HepG2 (cell line): Measurements from ENCODE around the gene CMIP. TPM values are rescaled to one million over a fixed set of nuclear protein-coding genes. Genes with fewer than 3 reads are reported as not detected.

Experiments used
- ATAC-seq: fragments of 200-7000 bp; cut with Tn5 transposase; 3 replicates; pipeline ENCODE4 v1.9.1; 2020; ENCODE audit warnings: mild to moderate bottlenecking, moderate library complexity
- BruUV-seq: library from RNA; stranded (reverse); fragments of 400-500 nt; replicated peaks from 2 replicates; lab custom pipeline; 2021; lab: Mats Ljungman, UMichigan
- CTCF ChIA-PET: fragments of 300-600 bp; formaldehyde crosslinking; extraction: SDS; loops from one replicate; lab custom pipeline; 2021; ENCODE audit warnings: low total read pairs, inconsistent platforms, low intra/inter-chr PET ratio; lab: Yijun Ruan, JAX
- POLR2A ChIA-PET: fragments of 350-600 bp; sonication (Branson Sonifier 250); formaldehyde crosslinking; loops from one replicate; lab custom pipeline; 2020; ENCODE audit warnings: antibody characterized with exemption, inconsistent platforms; lab: Yijun Ruan, JAX
- DNase-seq: peaks from one replicate; pipeline ENCODE4 v3.0.0-alpha.2; 2015; ENCODE audit warnings: low spot score
- FAIRE-seq: peaks from 3 replicates; lab custom pipeline; 2011; peaks lifted over from hg19 to GRCh38; lab: Jason Lieb, UNC
- H2AFZ ChIP-seq: one replicate; pipeline ENCODE4 v1.6.1; 2011; ENCODE audit warnings: low read length, inconsistent platforms
- H3K27ac ChIP-seq: fragments of 300-600 bp; 3 replicates; pipeline ENCODE4 v1.8.0; 2011; ENCODE audit warnings: mixed run types, mild to moderate bottlenecking, mixed read lengths, low read length, inconsistent platforms; ENCODE audit not compliant: insufficient read depth; ENCODE audit errors: extremely low read length
- H3K27me3 ChIP-seq, 2 experiments: fragments of 200-600 bp in 1 of 2; 2 replicates in 1 of 2; 3 replicates in 1 of 2; pipeline versions ENCODE4 v1.6.0 to v1.8.0; 2011; ENCODE audit warnings: low read length in 2 of 2, mild to moderate bottlenecking in 2 of 2, moderate library complexity in 2 of 2, inconsistent platforms in 1 of 2; ENCODE audit not compliant: insufficient read depth in 2 of 2, control insufficient read depth in 1 of 2
- H3K36me3 ChIP-seq, 2 experiments: fragments of 200-600 bp in 1 of 2; replicated peaks in 1 of 2; 2 replicates in 1 of 2; 3 replicates in 1 of 2; pipeline versions ENCODE4 v1.5.1 to v1.8.0; 2011; ENCODE audit warnings: low read length in 2 of 2, inconsistent platforms in 1 of 2; ENCODE audit not compliant: insufficient read depth in 2 of 2, control insufficient read depth in 1 of 2
- H3K4me1 ChIP-seq: 2 replicates; pipeline ENCODE4 v1.5.1; 2012; ENCODE audit warnings: low read length, inconsistent platforms; ENCODE audit not compliant: insufficient read depth
- H3K4me2 ChIP-seq: 2 replicates; pipeline ENCODE4 v1.6.0; 2011; ENCODE audit warnings: low read depth, low read length, inconsistent platforms
- H3K4me3 ChIP-seq, 3 experiments: fragments of 200-600 bp in 1 of 3; sonication (generic), shearing (Covaris generic) in 1 of 3; replicated peaks in 1 of 3; 2 replicates each; pipeline ENCODE4 v1.5.1; 2011 to 2016; ENCODE audit warnings: low read length in 3 of 3, inconsistent platforms in 2 of 3, low read depth in 2 of 3, mild to moderate bottlenecking in 2 of 3, control low read depth in 1 of 3, mixed read lengths in 1 of 3; ENCODE audit not compliant: insufficient read depth in 1 of 3
- H3K79me2 ChIP-seq: one replicate; pipeline ENCODE4 v1.6.1; 2011; ENCODE audit warnings: low read length, inconsistent platforms; ENCODE audit not compliant: insufficient read depth
- H3K9ac ChIP-seq: 2 replicates; pipeline ENCODE4 v1.6.0; 2011; ENCODE audit warnings: mild to moderate bottlenecking, low read depth, low read length, inconsistent platforms; ENCODE audit not compliant: insufficient read depth
- H3K9me3 ChIP-seq: 2 replicates; pipeline ENCODE4 v1.5.1; 2012; ENCODE audit warnings: mild to moderate bottlenecking, low read length
- H4K20me1 ChIP-seq: 2 replicates; pipeline ENCODE4 v1.6.0; 2011; ENCODE audit warnings: inconsistent platforms, mild to moderate bottlenecking, low read length, moderate library complexity; ENCODE audit not compliant: insufficient read depth
- ATF2 ChIP-seq: sonication (generic); formaldehyde crosslinking; IDR thresholded peaks from 2 replicates; pipeline ENCODE4 v1.4.0; 2020; ENCODE audit warnings: missing genetic modification reagents
- ELF4 ChIP-seq: sonication (generic); formaldehyde crosslinking; IDR thresholded peaks from 2 replicates; pipeline ENCODE4 v1.5.0; 2020; ENCODE audit warnings: missing genetic modification reagents, mild to moderate bottlenecking, moderate library complexity, borderline replicate concordance
- GPBP1L1 ChIP-seq: sonication (generic); formaldehyde crosslinking; IDR thresholded peaks from 2 replicates; pipeline ENCODE4 v1.5.0; 2020; ENCODE audit warnings: mild to moderate bottlenecking, missing genetic modification reagents
- JUND ChIP-seq: sonication (generic); formaldehyde crosslinking; IDR thresholded peaks from 2 replicates; pipeline ENCODE4 v1.8.0; 2022; ENCODE audit warnings: mild to moderate bottlenecking, missing genetic modification reagents
- NONO ChIP-seq, 2 experiments: fragments of 450-650 bp in 1 of 2; sonication (generic) in 1 of 2; formaldehyde crosslinking in 1 of 2; IDR thresholded peaks in 1 of 2; conservative IDR thresholded peaks in 1 of 2; 2 replicates each; pipeline versions ENCODE4 v1.6.1 to v1.8.0; 2017 to 2022; ENCODE audit warnings: mild to moderate bottlenecking in 1 of 2, missing genetic modification reagents in 1 of 2, moderate library complexity in 1 of 2
- SP4 ChIP-seq: sonication (generic); formaldehyde crosslinking; IDR thresholded peaks from 2 replicates; pipeline ENCODE4 v1.8.1; 2023; ENCODE audit warnings: mild to moderate bottlenecking, missing genetic modification reagents
- STAT5B ChIP-seq: sonication (generic); formaldehyde crosslinking; IDR thresholded peaks from 2 replicates; pipeline ENCODE4 v1.4.0; 2020; ENCODE audit warnings: missing genetic modification reagents
- TGIF2 ChIP-seq: IDR thresholded peaks from 2 replicates; pipeline ENCODE4 v1.6.1; 2016; ENCODE audit warnings: control low read depth, missing compliant biosample characterization
- ZNF678 ChIP-seq: sonication (generic); formaldehyde crosslinking; IDR thresholded peaks from 2 replicates; pipeline ENCODE4 v1.4.0; 2020; ENCODE audit warnings: mild to moderate bottlenecking, missing genetic modification reagents
- ZNF737 ChIP-seq: sonication (generic); formaldehyde crosslinking; IDR thresholded peaks from 2 replicates; pipeline ENCODE4 v1.5.0; 2020; ENCODE audit warnings: missing genetic modification reagents, mild to moderate bottlenecking, borderline replicate concordance
- WGBS: methylation state at CpG from one replicate; pipeline ENCODE4 v1.1.6; 2017; ENCODE audit warnings: low lambda C conversion rate; 5-methylcytosine and 5-hydroxymethylcytosine counted together
- in situ Hi-C: cut with HindIII; loops from 2 replicates; pipeline ENCODE4 v1.10.0; 2017; ENCODE audit warnings: low pct_unique_long_range_greater_than_20kb; ENCODE audit not compliant: extremely low pct_ligation_motif_present
- intact Hi-C: fragments of 100-400 bp; cut with micrococcal nuclease; formaldehyde crosslinking; loops from one replicate; pipeline ENCODE4 v1.10.0; 2022; ENCODE audit not compliant: unreplicated experiment
- polyA plus RNA-seq, 8 experiments: library from polyadenylated mRNA; depleted of rRNA in 3 of 8; stranded (reverse) in 7 of 8; unstranded in 1 of 8; fragments of >200 nt; fragmentation: Illumina TruSeq in 4 of 8; extraction: Trizol in 4 of 8; gene quantifications; 2 replicates each; pipeline versions ENCODE4 v1.2.1 to v1.2.3, GENCODE V29; 2011 to 2016; ENCODE audit warnings: low read depth in 4 of 8, missing spikeins in 1 of 8, mixed read lengths in 1 of 8; ENCODE audit not compliant: insufficient read depth in 1 of 8
- total RNA-seq, 5 experiments: library from RNA; depleted of rRNA; stranded (reverse); fragments of >200 nt; fragmentation: Illumina TruSeq; extraction: Trizol; gene quantifications; 2 replicates each; pipeline ENCODE4 v1.2.3, GENCODE V29; 2016; ENCODE audit warnings: low read depth in 1 of 5

CMIP gene
- total and polyA plus RNA-seq, 2 of the 13 experiments (the other 11 are each of a cell fraction or from before 2014, with no cell fraction given), result 10.9 to 18.1 TPM

- peak overlapping the region; percentile 82 for H3K27ac ChIP-seq
- in situ Hi-C loops, result no loop called here
- intact Hi-C loops, result no loop called here
- no TSS peak for BruUV-seq
- no peaks in the 10 kb centered on the region for H3K27me3 ChIP-seq
- H3K36me3 ChIP-seq, result peaks cover 28 to 45% of the 10 kb centered on the region in 2 experiments
- no peaks in the 10 kb centered on the region for H3K9me3 ChIP-seq
- H4K20me1 ChIP-seq, result peaks cover 38% of the 10 kb centered on the region; the same call in 1 of the 2 replicates
- peaks cover 45% of the 10 kb centered on the region for H3K4me1 ChIP-seq
- WGBS, result 96% methylated on average over 6 of the region's 6 CpGs
- H2AFZ ChIP-seq, result no peak overlapping the region
- DNase-seq (no peak), FAIRE-seq (peak; percentile 62), ATAC-seq (no peak)
- ChIA-PET POLR2A (no interaction called here), CTCF (no interaction called here)
- TF ChIP-seq ATF2 (CRISPR knock-in tag) (no peak), NONO (IDR thresholded peaks at IDR 0.05) (no peak), NONO (CRISPR knock-in tag; conservative IDR thresholded peaks at IDR 0.05) (0 out of 2 replicates have a peak, but pooled peaks have one; percentile 15), JUND (CRISPR knock-in tag) (0 out of 2 replicates have a peak, but pooled peaks have one; percentile 17), TGIF2 (CRISPR knock-in tag) (0 out of 2 replicates have a peak, but pooled peaks have one; percentile 33), GPBP1L1 (CRISPR knock-in tag) (no peak), ZNF678 (no peak), STAT5B (CRISPR knock-in tag) (no peak), SP4 (CRISPR knock-in tag) (no peak), ZNF737 (0 out of 2 replicates have a peak, but pooled peaks have one; percentile 45), ELF4 (CRISPR knock-in tag) (no peak)
- no peak overlapping the region for H3K4me3 ChIP-seq
- H3K79me2 ChIP-seq, result peaks cover 22% of the 10 kb centered on the region
- no peak overlapping the region for H3K9ac ChIP-seq
- H3K4me2 ChIP-seq, result no peak overlapping the region
These were observed 181.6 kb downstream of the CMIP start for GRCh38 chr16:81626181-81626674.
